ENCODE measurements around the gene HTR1B.

The HTR1B gene

GRCh38 chr6:77463308-77463860, at the start of gene HTR1B:
Gene HTR1B (minus strand): TSS chr6:77463491. CDS start chr6:77463403, 88 bp downstream.
- no peak for DNase-seq (ENCODE audit: low read depth in 2 of 2)

DNA sequence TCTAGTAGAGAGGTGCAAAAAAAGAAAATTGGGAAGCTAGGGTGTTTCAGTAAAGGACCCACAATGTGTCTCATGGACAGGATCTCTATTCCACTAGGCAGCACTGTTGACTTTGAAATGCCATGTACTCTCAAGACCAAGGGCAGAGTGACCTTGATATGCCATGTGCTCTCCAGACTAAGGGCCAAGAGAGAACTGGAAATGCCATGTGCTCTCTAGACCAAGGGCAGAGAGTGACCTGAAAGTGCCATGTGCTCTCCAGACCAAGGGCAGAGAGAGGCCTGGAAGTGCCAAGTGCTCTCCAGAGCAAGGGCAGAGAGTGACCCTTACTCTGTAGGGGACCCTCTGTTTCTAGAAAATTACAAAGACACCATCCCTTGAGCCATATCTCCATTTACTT, 49.3 kb upstream of the HTR1B start:
- DNase-seq (ENCODE audit: low read depth in 2 of 2): no peak

- DNase-seq (ENCODE audit: low read depth in 2 of 2): no peak
Observed at GRCh38 chr6:77511860-77512259, 48.6 kb upstream of the HTR1B start.

DNA sequence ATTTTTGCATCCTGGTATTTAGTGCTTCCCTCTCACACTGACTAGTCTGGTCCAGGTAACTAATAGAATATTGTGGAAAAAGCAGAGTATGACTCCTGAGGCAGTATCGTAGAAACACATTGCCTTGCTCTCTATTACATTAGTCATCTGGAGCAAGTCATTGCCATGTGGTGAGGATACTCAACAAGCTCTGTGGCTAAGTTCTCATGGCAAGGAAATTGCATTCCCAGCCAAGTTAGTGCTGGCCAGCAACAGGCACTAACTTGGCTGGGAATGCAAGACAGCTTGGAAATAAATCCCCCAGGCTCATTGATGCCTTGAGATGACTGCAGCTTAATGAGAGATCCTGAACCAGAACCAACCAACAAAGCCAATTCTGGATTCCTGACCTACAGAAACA, 39.7 kb upstream of the HTR1B start:
- DNase-seq (ENCODE audit: low read depth in 2 of 2): no peak

DNA sequence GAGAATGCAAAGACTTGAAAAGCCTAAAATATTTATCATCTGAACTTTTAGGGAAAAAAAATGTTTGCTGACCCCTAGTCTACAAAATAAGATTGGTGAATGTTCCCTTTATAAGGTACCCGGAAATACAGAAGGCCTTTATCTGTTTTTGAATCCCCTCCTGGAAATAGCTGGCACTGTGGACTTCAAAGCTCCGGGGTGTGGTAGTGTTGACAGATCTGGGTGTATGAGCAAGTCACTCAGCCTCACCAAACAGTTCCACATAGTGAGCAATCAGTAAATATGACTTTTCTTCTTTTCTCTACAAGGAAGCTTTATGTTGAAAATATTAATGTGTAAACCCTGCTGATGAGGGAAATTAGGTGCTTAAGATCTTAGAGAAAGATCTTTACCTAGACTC, 29.2 kb upstream of the HTR1B start:
- no peak for DNase-seq (ENCODE audit: low read depth in 2 of 2)

GRCh38 chr6:77487808-77488425, 24.6 kb upstream of the HTR1B start:
- no peak for DNase-seq (ENCODE audit: low read depth in 2 of 2)

GRCh38 chr6:77482981-77483380, 19.7 kb upstream of the HTR1B start:
- no peak for DNase-seq (ENCODE audit: low read depth in 2 of 2)

DNA sequence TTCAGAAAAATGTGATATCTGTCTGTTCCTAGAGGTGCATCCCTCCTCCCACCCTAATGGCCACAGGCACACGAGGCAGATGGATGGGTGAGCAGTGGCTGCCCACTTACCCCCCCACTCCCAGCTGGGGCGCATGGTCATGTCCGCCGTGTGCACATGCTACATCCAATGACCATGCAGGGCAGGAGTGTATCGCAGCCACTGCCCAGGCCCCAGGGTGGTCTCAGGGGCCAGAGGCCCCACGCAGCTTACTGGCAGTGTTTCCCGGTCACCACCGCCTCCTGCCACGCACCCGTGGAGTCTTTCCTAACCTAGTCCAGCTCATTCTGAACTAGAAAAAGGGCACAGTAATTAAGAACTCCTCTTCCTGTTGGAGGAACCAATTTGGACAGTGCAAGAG, 11.7 kb upstream of the HTR1B start:
- no peak for DNase-seq (ENCODE audit: low read depth in 2 of 2)

- no peak for DNase-seq (ENCODE audit: low read depth in 2 of 2)
Observed at GRCh38 chr6:77474286-77474956, 11.1 kb upstream of the HTR1B start.

GRCh38 chr6:77470983-77471382, 7.7 kb upstream of the HTR1B start:
- no peak for DNase-seq (ENCODE audit: low read depth in 2 of 2)

DNA sequence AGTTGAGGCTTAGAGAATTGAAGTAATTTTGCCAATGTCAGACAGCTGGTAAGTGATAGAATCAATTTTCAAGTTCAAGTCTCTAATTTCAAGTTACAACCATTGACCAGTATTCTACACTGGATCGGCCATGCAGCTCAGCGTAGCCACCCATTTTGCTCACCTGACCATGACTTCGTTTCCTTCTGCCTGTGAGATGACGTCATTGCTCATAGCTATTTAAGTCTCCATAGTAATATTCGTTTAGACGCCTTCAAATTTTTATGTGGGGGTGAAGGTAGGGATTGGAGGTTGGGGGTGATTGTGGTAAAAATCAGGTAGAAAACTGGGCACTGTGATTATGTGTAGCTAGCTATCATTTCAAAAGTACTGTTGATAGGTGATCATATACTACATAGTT, 5.6 kb upstream of the HTR1B start:
- no peak for DNase-seq (ENCODE audit: low read depth in 2 of 2)

DNA sequence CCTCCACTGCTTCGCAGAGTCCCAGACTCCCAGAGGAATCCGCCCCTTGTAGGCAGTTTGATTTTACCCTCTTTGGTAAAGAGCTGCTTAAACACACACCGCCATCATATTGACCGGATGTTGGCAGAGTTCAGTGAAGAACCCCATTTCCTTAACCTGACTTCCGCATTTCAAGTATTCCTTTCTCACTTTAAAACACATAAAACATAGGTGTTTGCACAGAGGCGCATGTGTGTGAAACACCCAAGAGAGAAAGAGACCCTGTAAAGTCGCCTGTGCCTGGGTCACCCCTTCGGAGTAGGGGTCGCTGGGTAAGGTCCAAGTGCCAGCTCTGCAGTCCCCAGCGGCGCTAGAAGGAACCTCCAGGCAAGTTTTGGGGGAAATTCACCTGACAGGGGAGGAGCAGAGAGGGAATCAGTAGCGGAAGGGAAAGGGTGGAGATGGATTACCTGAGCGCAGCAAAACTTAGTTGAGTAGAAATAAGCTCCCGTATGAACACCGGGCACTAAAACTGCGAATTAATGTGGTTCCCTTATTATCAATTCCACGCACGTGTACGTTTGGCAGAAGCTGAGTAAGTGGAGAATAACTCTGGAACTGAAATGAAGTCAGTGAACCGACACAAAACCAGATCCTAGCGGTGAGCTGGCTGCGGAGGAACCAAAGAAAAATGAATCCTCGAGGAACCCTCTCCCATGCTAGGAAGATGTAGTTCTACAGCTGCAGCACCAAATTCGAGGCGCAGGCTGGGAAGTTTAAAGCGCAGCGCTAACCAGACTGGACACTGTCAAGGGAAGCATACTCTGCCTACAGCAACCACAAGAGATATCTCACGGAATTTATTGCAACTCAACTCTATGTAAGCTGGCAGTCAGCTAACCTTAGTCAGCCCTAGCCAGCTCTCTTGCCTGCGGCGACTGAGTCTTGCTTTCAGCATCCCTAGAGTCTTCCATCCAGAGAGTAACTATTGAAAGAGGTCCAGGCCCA, 3.5 kb upstream of the HTR1B start:
- DNase-seq (ENCODE audit: low read depth in 2 of 2): no peak

- no peak for DNase-seq (ENCODE audit: low read depth in 2 of 2)
Observed at GRCh38 chr6:77466055-77466450, 2.8 kb upstream of the HTR1B start.

DNA sequence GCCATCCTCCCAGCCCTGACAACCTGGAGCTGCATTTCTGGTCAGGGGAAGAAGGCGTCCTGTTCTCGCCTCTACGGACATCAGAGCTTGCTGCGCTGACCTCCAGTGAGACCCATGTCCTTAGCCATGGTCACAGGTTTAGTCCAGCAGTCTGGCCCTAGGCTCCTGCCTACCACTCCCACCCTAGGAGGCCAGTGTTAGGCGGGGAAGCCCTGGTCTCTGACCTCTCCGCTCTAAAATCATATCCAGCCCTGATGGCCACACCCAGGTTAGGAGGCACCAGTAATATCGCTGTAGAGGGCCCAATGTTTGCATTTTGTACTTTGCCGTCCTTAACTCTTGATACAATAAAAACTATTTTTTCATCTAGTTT, 1.2 kb upstream of the HTR1B start:
- DNase-seq (ENCODE audit: low read depth in 2 of 2): no peak

DNA sequence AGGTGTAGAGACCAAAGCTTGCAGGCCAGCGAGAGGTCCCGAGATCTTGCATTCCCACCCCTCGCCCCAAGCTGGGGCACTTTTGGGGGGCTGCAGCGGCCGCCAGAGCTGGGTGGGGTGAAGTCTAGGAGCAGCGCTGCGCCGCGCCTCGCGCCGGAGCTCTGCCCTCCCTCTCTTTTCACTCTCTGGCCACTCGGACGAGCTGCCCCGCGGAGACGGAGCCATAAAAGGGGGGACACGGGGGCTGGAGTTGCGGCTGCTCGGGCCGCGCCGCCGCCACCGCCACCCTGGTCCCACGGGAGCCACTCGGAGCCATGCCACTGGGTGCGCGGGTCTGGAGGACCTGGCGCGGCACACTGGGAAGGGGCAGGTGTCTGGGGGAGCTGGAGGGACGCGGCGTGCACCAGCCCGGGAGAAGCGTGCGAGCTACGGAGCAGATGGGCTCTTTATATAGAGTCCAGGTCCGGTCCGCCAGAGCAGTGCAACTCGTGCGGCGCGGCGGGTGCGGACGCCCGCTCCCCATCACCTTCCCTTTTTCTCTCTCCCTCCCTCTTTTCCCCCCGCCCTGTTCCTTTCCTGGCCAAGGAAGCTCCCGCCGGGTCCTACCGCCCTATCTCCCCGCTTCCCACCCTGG, 687 bp upstream of the HTR1B start:
- no peak for DNase-seq (ENCODE audit: low read depth in 2 of 2)

DNA sequence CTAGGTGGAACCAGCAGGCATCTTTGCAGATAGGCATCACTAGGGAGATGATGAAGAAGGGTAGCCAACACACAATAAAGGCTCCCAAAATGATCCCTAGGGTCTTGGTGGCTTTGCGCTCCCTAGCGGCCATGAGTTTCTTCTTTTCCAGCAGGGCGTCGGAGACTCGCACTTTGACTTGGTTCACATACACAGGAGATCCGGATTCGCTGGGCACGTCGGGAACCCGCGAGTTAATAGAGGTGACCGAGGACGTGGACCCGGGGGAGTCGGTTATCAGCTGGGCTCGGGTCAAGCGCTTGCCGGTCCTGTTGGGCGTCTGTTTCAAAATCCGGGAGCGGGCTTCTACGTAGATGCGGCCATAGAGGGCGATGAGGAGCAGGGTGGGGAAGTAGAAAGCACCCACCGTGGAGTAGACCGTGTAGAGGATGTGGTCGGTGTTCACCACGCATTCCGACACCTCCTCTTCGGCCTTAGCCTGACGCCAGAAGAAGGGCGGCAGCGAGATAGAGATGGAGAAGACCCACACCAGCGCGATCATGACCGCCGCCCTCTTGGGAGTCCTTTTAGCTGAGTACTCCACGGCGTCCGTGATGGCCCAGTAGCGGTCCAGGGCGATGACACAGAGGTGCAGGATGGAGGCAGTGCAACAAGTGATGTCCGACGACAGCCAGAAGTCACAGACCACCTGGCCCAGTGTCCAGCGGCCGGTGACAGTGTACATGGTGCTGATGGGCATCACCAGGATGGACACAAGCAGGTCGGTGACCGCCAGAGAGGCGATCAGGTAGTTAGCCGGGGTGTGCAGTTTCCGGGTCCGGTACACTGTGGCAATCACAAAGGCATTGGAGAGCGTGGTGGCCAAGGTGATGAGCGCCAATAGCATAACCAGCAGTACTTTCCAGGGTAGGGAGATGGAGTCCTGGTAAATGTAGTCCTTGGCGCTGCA, 658 bp downstream of the HTR1B start:
- no peak for DNase-seq (ENCODE audit: low read depth in 2 of 2)

DNA sequence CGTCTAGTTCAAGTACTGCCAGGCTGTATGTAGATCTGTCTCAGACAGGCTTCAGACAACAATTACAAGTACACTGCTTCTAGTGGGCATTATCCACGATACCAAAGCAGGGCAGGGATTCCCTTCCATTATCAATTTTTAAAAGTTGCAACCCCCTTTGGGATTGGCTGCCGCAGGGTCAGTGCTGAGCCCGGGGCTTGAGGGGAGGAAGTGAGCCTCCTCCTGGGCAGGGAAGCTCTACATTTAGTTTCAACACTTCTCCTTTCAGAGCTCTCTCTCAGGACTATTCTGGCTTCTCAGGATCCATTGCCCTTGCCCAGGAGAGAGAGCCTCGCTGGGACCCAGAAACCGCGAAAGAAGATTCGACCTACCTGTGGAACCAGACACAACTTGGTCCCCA, 1.5 kb downstream of the HTR1B start:
- DNase-seq (ENCODE audit: low read depth in 2 of 2): no peak

GRCh38 chr6:77458421-77458820, 4.9 kb downstream of the HTR1B start:
- DNase-seq (ENCODE audit: low read depth in 2 of 2): no peak

DNA sequence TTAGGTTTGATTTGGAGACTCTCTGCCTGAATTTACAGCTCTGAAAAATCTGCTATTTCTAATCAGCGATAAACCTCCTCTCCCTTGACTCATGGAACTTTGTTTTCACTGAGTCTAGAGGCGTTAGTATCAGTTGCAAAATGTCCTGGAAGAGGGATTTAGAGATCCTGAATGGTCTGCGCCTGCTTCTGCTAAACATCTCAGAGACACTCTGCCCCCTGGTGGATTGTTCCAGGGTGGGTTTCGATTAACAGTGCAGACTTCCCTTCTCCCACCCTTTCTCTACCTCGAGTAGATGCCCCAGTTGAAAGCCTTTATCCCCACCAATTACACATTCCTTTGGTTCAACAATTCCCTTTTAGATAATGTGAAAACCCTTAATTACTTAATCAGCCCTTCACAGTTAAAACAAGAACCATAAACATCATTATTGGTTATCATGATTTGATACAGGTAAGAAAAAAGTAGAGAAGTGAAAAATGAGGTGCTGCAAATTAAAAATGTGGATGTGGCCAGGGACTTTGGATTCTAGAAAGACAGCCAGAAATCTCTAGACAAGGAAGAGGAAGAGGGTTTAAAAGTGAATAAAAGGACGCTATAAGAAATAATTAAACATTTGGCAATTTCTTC, 5.5 kb downstream of the HTR1B start:
- no peak for DNase-seq (ENCODE audit: low read depth in 2 of 2)

GRCh38 chr6:77456531-77457248, 6.6 kb downstream of the HTR1B start:
- no peak for DNase-seq (ENCODE audit: low read depth in 2 of 2)

All from stimulated activated CD8-positive, alpha-beta memory T cell treated with anti-CD3 and anti-CD28 coated beads, Interleukin-15, amount 100 ng/mL, for 48 hours (primary cell).